Calu3 (cell line): ENCODE results near the gene SETX. TPM values are rescaled to one million over a fixed set of nuclear protein-coding genes. Genes with fewer than 3 reads are reported as not detected.

Experiments
- BruUV-seq: library from RNA; stranded (reverse); fragments of 400-500 nt; replicated peaks from 2 replicates; lab custom pipeline; 2021; lab: Mats Ljungman, UMichigan
- CTCF ChIA-PET: fragments of 300-600 bp; sonication (Branson Sonifier 250); formaldehyde crosslinking; loops from one replicate; lab custom pipeline; 2022; ENCODE audit warnings: antibody characterized with exemption; lab: Charles Lee
- DNase-seq: peaks from one replicate; pipeline ENCODE4 v3.0.0; 2022
- H3K27ac Mint-ChIP-seq: one replicate; pipeline ENCODE4 v1.8.0; 2022; ENCODE audit warnings: mixed read lengths; ENCODE audit not compliant: unreplicated experiment
- H3K27me3 Mint-ChIP-seq: one replicate; pipeline ENCODE4 v1.8.0; 2022; ENCODE audit warnings: mixed read lengths; ENCODE audit not compliant: unreplicated experiment
- H3K36me3 Mint-ChIP-seq: one replicate; pipeline ENCODE4 v1.8.0; 2022; ENCODE audit warnings: mild to moderate bottlenecking, moderate library complexity, mixed read lengths; ENCODE audit not compliant: insufficient read depth, unreplicated experiment
- H3K4me1 Mint-ChIP-seq: one replicate; pipeline ENCODE4 v1.8.0; 2022; ENCODE audit warnings: mild to moderate bottlenecking, low read depth, mixed read lengths; ENCODE audit not compliant: unreplicated experiment
- H3K4me3 Mint-ChIP-seq: one replicate; pipeline ENCODE4 v1.8.0; 2022; ENCODE audit warnings: mild to moderate bottlenecking, low read depth, moderate library complexity, mixed read lengths; ENCODE audit not compliant: unreplicated experiment
- H3K9me3 Mint-ChIP-seq: one replicate; pipeline ENCODE4 v1.8.0; 2022; ENCODE audit warnings: low read depth, mixed read lengths; ENCODE audit not compliant: unreplicated experiment
- CTCF ChIP-seq: fragments of 200-600 bp; IDR thresholded peaks from one replicate; pipeline ENCODE4 v1.8.0; 2022; ENCODE audit warnings: antibody characterized with exemption; ENCODE audit not compliant: unreplicated experiment
- intact Hi-C: fragments of 100-400 bp; cut with micrococcal nuclease; formaldehyde crosslinking; loops from one replicate; pipeline ENCODE4 v1.10.0; 2022; ENCODE audit not compliant: unreplicated experiment
- total RNA-seq: library from RNA; stranded (reverse); gene quantifications from 2 replicates; pipeline ENCODE4 v1.2.3, GENCODE V29; 2022

SETX gene
- total RNA-seq, 1 experiment from 2014 or later, result 24.2 TPM

- Mint-ChIP-seq H3K9me3 (no peaks in the 10 kb centered on the region), H3K27me3 (no peaks in the 10 kb centered on the region), H3K27ac (no peak overlapping the region), H3K4me1 (peaks cover 8% of the 10 kb centered on the region), H3K4me3 (no peak overlapping the region), H3K36me3 (no peaks in the 10 kb centered on the region)
- BruUV-seq, result no TSS peak
- CTCF ChIA-PET, result no interaction called here
- no peak for DNase-seq
- intact Hi-C loops, result no loop called here
- TF ChIP-seq CTCF, result no peak
Measured at GRCh38 chr9:132372177-132373095, 17.6 kb upstream of the SETX start.

- Mint-ChIP-seq H3K4me3 (no peak overlapping the region), H3K4me1 (peaks cover 8% of the 10 kb centered on the region)
- no peak for TF ChIP-seq CTCF
Measured at GRCh38 chr9:132370592-132370991, 15.8 kb upstream of the SETX start.

GRCh38 chr9:132369421-132369820 is 14.6 kb upstream of the SETX start:
- no peak overlapping the region for H3K4me3 Mint-ChIP-seq
- BruUV-seq, result no TSS peak
- no peak for DNase-seq
- H3K27ac Mint-ChIP-seq, result no peak overlapping the region
- TF ChIP-seq CTCF, result no peak
- CTCF ChIA-PET, result no interaction called here
- H3K36me3 Mint-ChIP-seq, result no peaks in the 10 kb centered on the region
- H3K9me3 Mint-ChIP-seq, result no peaks in the 10 kb centered on the region
- H3K4me1 Mint-ChIP-seq, result peaks cover 8% of the 10 kb centered on the region
- intact Hi-C loops, result no loop called here
- no peaks in the 10 kb centered on the region for H3K27me3 Mint-ChIP-seq

More at GRCh38 chr9:132370592-132370991, 15.8 kb upstream of the SETX start:
- no peaks in the 10 kb centered on the region for H3K36me3 Mint-ChIP-seq
- no peak for DNase-seq
- no peak overlapping the region for H3K27ac Mint-ChIP-seq
- CTCF ChIA-PET, result no interaction called here
- intact Hi-C loops, result no loop called here
- BruUV-seq, result no TSS peak
- H3K27me3 Mint-ChIP-seq, result no peaks in the 10 kb centered on the region
- no peaks in the 10 kb centered on the region for H3K9me3 Mint-ChIP-seq

- no peaks in the 10 kb centered on the region for H3K36me3 Mint-ChIP-seq
- H3K27ac Mint-ChIP-seq, result no peak overlapping the region
- no peaks in the 10 kb centered on the region for H3K9me3 Mint-ChIP-seq
- no peak overlapping the region for H3K4me3 Mint-ChIP-seq
- peaks cover 6% of the 10 kb centered on the region for H3K4me1 Mint-ChIP-seq
- no peak for DNase-seq
- CTCF ChIA-PET, result interaction anchor here (0.6 kb wide), 1 partner anchor 834 kb away, joined by 3 read pairs; no protein-coding TSS in a partner anchor
- BruUV-seq, result no TSS peak
- no peak for TF ChIP-seq CTCF
- H3K27me3 Mint-ChIP-seq, result no peaks in the 10 kb centered on the region
- intact Hi-C loops, result no loop called here
Measured at GRCh38 chr9:132367613-132368313, 13.0 kb upstream of the SETX start.
